ENCODE data around the gene LCE1E. TPM values are rescaled to one million over a fixed set of nuclear protein-coding genes. Genes with fewer than 3 reads are reported as not detected.

The LCE1E gene
- total and polyA plus RNA-seq, 2 donors from 2014 or later, result not detected

DNA sequence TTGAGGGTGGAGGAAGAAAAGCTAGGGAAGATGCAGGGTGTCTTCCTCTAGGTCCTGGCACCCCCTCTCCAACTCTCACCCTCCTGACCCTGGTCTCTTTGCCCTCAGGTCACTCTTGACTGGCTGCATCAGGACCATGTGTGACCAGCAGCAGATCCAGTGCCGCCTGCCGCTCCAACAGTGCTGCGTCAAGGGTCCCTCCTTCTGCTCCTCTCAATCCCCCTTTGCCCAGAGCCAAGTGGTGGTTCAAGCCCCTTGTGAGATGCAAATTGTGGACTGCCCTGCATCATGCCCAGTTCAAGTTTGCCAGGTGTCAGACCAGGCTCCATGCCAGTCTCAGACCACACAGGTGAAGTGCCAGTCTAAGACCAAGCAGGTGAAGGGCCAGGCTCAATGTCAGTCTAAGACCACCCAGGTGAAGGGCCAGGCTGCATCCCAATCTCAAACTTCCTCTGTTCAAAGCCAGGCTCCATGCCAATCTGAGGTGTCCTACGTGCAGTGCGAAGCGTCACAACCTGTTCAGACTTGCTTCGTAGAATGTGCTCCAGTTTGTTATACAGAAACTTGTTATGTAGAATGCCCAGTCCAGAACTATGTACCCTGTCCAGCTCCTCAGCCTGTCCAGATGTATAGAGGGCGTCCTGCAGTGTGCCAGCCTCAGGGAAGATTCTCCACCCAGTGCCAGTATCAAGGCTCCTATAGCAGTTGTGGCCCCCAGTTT is 26.4 kb upstream of the LCE1E start:
- intact Hi-C loops (cut with DNase I), result no loop called here
- TF ChIP-seq, protein P1, sequence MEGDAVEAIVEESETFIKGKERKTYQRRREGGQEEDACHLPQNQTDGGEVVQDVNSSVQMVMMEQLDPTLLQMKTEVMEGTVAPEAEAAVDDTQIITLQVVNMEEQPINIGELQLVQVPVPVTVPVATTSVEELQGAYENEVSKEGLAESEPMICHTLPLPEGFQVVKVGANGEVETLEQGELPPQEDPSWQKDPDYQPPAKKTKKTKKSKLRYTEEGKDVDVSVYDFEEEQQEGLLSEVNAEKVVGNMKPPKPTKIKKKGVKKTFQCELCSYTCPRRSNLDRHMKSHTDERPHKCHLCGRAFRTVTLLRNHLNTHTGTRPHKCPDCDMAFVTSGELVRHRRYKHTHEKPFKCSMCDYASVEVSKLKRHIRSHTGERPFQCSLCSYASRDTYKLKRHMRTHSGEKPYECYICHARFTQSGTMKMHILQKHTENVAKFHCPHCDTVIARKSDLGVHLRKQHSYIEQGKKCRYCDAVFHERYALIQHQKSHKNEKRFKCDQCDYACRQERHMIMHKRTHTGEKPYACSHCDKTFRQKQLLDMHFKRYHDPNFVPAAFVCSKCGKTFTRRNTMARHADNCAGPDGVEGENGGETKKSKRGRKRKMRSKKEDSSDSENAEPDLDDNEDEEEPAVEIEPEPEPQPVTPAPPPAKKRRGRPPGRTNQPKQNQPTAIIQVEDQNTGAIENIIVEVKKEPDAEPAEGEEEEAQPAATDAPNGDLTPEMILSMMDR (IDR thresholded peaks at IDR 0.05; ENCODE audit: borderline replicate concordance, extremely low read depth, insufficient read depth), result no peak
- Histone ChIP-seq H3K4me1 (ENCODE audit: control insufficient read depth in 2 of 3, insufficient read depth in 2 of 3, low read depth in 1 of 3, low read length in 3 of 3) (no peaks in the 10 kb centered on the region), H3K27ac (ENCODE audit: low read depth in 2 of 2, low read length in 2 of 2) (no peak overlapping the region), H3K9me3 (ENCODE audit: control insufficient read depth in 2 of 3, insufficient read depth in 1 of 3, low read length in 3 of 3) (no peaks in the 10 kb centered on the region), H3K4me3 (ENCODE audit: low read length in 3 of 3) (no peak overlapping the region), H3K27me3 (ENCODE audit: control insufficient read depth, insufficient read depth, low read length) (no peaks in the 10 kb centered on the region), H3K9ac (ENCODE audit: low read length in 3 of 3) (no peak overlapping the region), H3K36me3 (ENCODE audit: control insufficient read depth in 2 of 3, insufficient read depth in 3 of 3, low read length in 3 of 3) (no peaks in the 10 kb centered on the region)
- FAIRE-seq (no peak), DNase-seq (peak in 1 of 5 donors; percentile 59)

DNA sequence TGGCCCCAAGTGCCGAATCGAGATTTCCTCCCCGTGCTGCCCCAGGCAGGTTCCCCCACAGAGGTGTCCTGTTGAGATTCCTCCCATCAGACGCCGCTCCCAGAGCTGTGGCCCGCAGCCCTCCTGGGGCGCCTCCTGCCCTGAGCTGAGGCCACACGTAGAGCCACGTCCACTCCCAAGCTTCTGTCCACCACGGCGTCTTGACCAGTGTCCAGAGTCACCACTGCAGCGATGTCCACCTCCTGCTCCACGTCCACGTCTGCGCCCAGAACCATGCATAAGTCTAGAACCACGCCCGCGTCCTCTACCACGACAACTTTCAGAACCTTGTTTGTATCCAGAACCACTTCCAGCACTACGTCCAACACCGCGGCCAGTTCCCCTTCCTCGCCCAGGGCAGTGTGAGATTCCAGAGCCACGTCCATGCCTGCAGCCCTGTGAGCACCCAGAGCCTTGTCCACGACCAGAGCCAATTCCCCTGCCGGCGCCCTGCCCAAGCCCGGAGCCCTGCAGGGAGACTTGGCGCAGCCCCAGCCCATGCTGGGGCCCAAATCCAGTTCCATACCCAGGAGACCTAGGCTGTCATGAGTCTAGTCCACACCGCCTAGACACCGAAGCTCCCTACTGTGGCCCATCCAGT is 25.4 kb upstream of the LCE1E start:
- intact Hi-C loops (cut with DNase I), result no loop called here
- no peak overlapping the region for H3K9ac ChIP-seq (ENCODE audit: low read length in 3 of 3)
- no peaks in the 10 kb centered on the region for H3K36me3 ChIP-seq (ENCODE audit: control insufficient read depth in 2 of 3, insufficient read depth in 3 of 3, low read length in 3 of 3)
- FAIRE-seq (no peak), DNase-seq (peak in 1 of 5 donors; percentile 51)
- H3K27ac ChIP-seq (ENCODE audit: low read depth in 2 of 2, low read length in 2 of 2), result no peak overlapping the region
- H3K4me3 ChIP-seq (ENCODE audit: low read length in 3 of 3), result no peak overlapping the region
- H3K4me1 ChIP-seq (ENCODE audit: control insufficient read depth in 2 of 3, insufficient read depth in 2 of 3, low read depth in 1 of 3, low read length in 3 of 3), result no peaks in the 10 kb centered on the region
- no peaks in the 10 kb centered on the region for H3K27me3 ChIP-seq (ENCODE audit: control insufficient read depth, insufficient read depth, low read length)
- H3K9me3 ChIP-seq (ENCODE audit: control insufficient read depth in 2 of 3, insufficient read depth in 1 of 3, low read length in 3 of 3), result no peaks in the 10 kb centered on the region
- TF ChIP-seq, protein P1 (IDR thresholded peaks at IDR 0.05; ENCODE audit: borderline replicate concordance, extremely low read depth, insufficient read depth), result no peak

DNA sequence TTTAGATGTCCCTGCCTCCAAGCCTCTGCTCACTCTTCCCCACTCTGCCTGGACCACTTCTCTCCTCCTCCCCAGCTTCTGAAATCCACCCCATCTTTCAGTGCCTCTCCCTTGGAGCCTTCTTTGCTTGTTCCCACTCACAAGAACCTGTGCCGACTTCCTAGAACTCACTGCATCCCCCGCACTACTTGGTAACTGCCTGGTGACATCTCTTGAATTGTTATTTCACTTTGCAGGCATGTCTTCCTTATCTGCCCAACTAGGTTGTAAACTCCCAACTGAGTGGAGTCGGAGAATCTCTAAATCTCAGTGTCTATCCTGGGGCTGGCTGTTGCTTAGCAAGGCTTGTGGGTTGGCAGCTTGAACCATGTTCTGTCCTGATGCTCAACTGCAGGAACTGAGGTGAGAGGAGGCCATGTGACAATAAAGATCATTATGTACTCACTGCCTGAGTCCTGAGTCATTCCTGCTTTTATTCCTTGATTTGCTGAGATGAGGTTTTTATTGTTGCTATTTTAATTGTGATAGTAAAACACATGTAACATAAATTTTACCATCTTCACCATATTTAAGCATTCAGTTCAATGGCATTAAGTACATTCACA is 24.3 kb upstream of the LCE1E start:
- intact Hi-C loops (cut with DNase I), result no loop called here
- Histone ChIP-seq H3K36me3 (ENCODE audit: control insufficient read depth in 2 of 3, insufficient read depth in 3 of 3, low read length in 3 of 3) (no peaks in the 10 kb centered on the region), H3K4me3 (ENCODE audit: low read length in 3 of 3) (no peak overlapping the region), H3K4me1 (ENCODE audit: control insufficient read depth in 2 of 3, insufficient read depth in 2 of 3, low read depth in 1 of 3, low read length in 3 of 3) (no peaks in the 10 kb centered on the region), H3K27ac (ENCODE audit: low read depth in 2 of 2, low read length in 2 of 2) (no peak overlapping the region), H3K9ac (ENCODE audit: low read length in 3 of 3) (no peak overlapping the region), H3K27me3 (ENCODE audit: control insufficient read depth, insufficient read depth, low read length) (no peaks in the 10 kb centered on the region), H3K9me3 (ENCODE audit: control insufficient read depth in 2 of 3, insufficient read depth in 1 of 3, low read length in 3 of 3) (no peaks in the 10 kb centered on the region)
- no peak for DNase-seq
- TF ChIP-seq, protein P1 (IDR thresholded peaks at IDR 0.05; ENCODE audit: borderline replicate concordance, extremely low read depth, insufficient read depth), result no peak
- no peak for FAIRE-seq

All from kidney (tissue), 14 donors.